Measurements from ENCODE around the gene SHISA7.

GRCh38 chr19:55419103-55419502, 24.0 kb downstream of the SHISA7 start:
- TF ChIP-seq EZH2 (IDR thresholded peaks at IDR 0.05; ENCODE audit: insufficient read depth, poor library complexity, severe bottlenecking) (no peak), EZH2phosphoT487 (IDR thresholded peaks at IDR 0.05; ENCODE audit: insufficient read depth, low read depth) (no peak)
